ENCODE data around the gene KCP.

- TF ChIP-seq CTCF (IDR thresholded peaks at IDR 0.05; ENCODE audit: poor library complexity, severe bottlenecking) = no peak
- TF ChIP-seq SMC3 (conservative IDR thresholded peaks at IDR 0.05; ENCODE audit: poor library complexity) = no peak
- TF ChIP-seq RAD21 (conservative IDR thresholded peaks at IDR 0.05) = no peak
- TF ChIP-seq TAF1 (IDR thresholded peaks at IDR 0.05; ENCODE audit: low read depth) = no peak
Observed at GRCh38 chr7:128831994-128832879, 78.3 kb downstream of the KCP start.
